CD4-positive, alpha-beta T cell (primary cell): Measurements from ENCODE around the gene QKI. TPM values are rescaled to one million over a fixed set of nuclear protein-coding genes. Genes with fewer than 3 reads are reported as not detected.
A peak's percentile ranks its signal among the peaks of the same experiment; 100 is the strongest.

Source experiments
- ATAC-seq: fragments of 200-7000 bp; cut with Tn5 transposase; one replicate; pipeline ENCODE4 v1.10.0; 2022; ENCODE audit warnings: mild to moderate bottlenecking; ENCODE audit not compliant: poor library complexity
- CTCF ChIA-PET: fragments of 350-600 bp; sonication (Branson Sonifier 250); formaldehyde crosslinking; loops from one replicate; lab custom pipeline; 2021; ENCODE audit warnings: antibody characterized with exemption, inconsistent platforms; lab: Charles Lee
- POLR2A ChIA-PET: fragments of 350-600 bp; sonication (Branson Sonifier 250); formaldehyde crosslinking; loops from one replicate; lab custom pipeline; 2021; ENCODE audit warnings: antibody characterized with exemption, inconsistent platforms; lab: Charles Lee
- DNase-seq, 14 experiments: peaks; one replicate each; pipeline ENCODE4 v3.0.0-alpha.2; 2013 to 2020; ENCODE audit warnings: mixed read lengths in 2 of 14
- H3K27ac ChIP-seq, 2 donors: one replicate each; pipeline versions ENCODE4 v1.5.1 to v1.7.0; 2013; ENCODE audit warnings: low read length in 2 of 2, low read depth in 1 of 2, mild to moderate bottlenecking in 1 of 2
- H3K27me3 ChIP-seq, 2 experiments: 1 replicate in 1 of 2; 2 replicates in 1 of 2; pipeline versions ENCODE4 v1.6.1 to v1.7.0; 2013; ENCODE audit warnings: low read length in 2 of 2, control low read depth in 1 of 2, mild to moderate bottlenecking in 1 of 2, moderate library complexity in 1 of 2; ENCODE audit not compliant: insufficient read depth in 2 of 2, control insufficient read depth in 1 of 2
- H3K36me3 ChIP-seq: one replicate; pipeline ENCODE4 v1.6.1; 2013; ENCODE audit warnings: low read length, control low read depth; ENCODE audit not compliant: insufficient read depth
- H3K4me1 ChIP-seq: one replicate; pipeline ENCODE4 v1.6.1; 2013; ENCODE audit warnings: low read length, control low read depth; ENCODE audit not compliant: insufficient read depth
- H3K4me3 ChIP-seq: one replicate; pipeline ENCODE4 v1.5.1; 2013; ENCODE audit warnings: mild to moderate bottlenecking, low read length, moderate library complexity
- H3K9me3 ChIP-seq, 2 experiments: 1 replicate in 1 of 2; 2 replicates in 1 of 2; pipeline versions ENCODE4 v1.6.1 to v1.7.0; 2013; ENCODE audit warnings: low read length in 2 of 2, mild to moderate bottlenecking in 2 of 2, control low read depth in 1 of 2, moderate library complexity in 1 of 2; ENCODE audit not compliant: control insufficient read depth in 1 of 2, insufficient read depth in 1 of 2
- H3K27ac Mint-ChIP-seq: one replicate; pipeline ENCODE4 v1.8.0; 2020; ENCODE audit warnings: mixed read lengths
- H3K27me3 Mint-ChIP-seq: one replicate; pipeline ENCODE4 v1.8.0; 2021; ENCODE audit warnings: mixed read lengths
- H3K36me3 Mint-ChIP-seq: one replicate; pipeline ENCODE4 v1.8.0; 2021; ENCODE audit warnings: low read depth, mixed read lengths
- H3K4me1 Mint-ChIP-seq: one replicate; pipeline ENCODE4 v1.8.0; 2021; ENCODE audit warnings: low read depth, mixed read lengths
- H3K4me3 Mint-ChIP-seq: one replicate; pipeline ENCODE4 v1.8.0; 2020; ENCODE audit warnings: mild to moderate bottlenecking, mixed read lengths
- H3K9me3 Mint-ChIP-seq: one replicate; pipeline ENCODE4 v1.8.0; 2020; ENCODE audit warnings: mixed read lengths
- CTCF ChIP-seq: fragments of 200-600 bp; IDR thresholded peaks from one replicate; pipeline ENCODE4 v1.8.0; 2022; ENCODE audit warnings: antibody characterized with exemption, mild to moderate bottlenecking
- intact Hi-C, 2 experiments: fragments of 100-400 bp; cut with DNase I in 1 of 2; cut with micrococcal nuclease in 1 of 2; formaldehyde crosslinking; loops; one replicate each; pipeline versions ENCODE4 v1.15.1 to v1.9.0; 2023 to 2025; cut with DNase I, micrococcal nuclease
- total RNA-seq, 174 experiments: library from RNA in 2 of 174; stranded (reverse) in 2 of 174; gene quantifications; one replicate each; pipeline ENCODE4 v1.2.3 and lab custom pipeline; 2021 to 2026

The QKI gene
- total RNA-seq, 2 experiments from 2014 or later: 60.7 to 67.3 TPM

DNA sequence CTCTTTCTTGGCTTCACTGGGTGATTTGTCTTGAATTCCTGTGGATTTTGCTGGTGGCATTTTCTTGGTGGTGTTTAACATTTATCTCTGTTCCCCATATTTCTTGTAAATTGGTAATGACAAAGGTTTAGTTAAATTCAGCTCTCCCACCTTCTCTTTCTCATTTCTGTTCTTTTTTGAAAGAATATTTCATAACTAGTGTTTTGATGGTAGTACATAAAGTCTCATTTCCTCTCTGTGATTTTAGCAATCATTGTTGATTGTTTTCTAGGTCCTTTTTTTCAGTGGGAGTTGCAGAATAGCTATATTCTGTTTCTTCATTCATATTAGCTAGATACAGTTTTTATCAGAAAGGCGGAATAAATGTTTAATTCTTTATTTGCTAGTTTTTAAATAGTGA is 73.1 kb downstream of the QKI start:
- H3K4me3 ChIP-seq: no peak overlapping the region
- peaks cover under 1% of the 10 kb centered on the region for H3K36me3 ChIP-seq
- Mint-ChIP-seq H3K36me3 (peaks cover 4% of the 10 kb centered on the region), H3K4me3 (no peak overlapping the region), H3K27ac (no peak overlapping the region), H3K4me1 (peaks cover 74% of the 10 kb centered on the region), H3K9me3 (no peaks in the 10 kb centered on the region), H3K27me3 (no peaks in the 10 kb centered on the region)
- DNase-seq (no peak), ATAC-seq (no peak)
- H3K27me3 ChIP-seq: no peaks in the 10 kb centered on the region
- intact Hi-C loops: no loop called here
- ChIA-PET POLR2A (no interaction called here), CTCF (interaction anchor here (0.8 kb wide), 1 partner anchor 11 kb away, joined by 3 read pairs; no protein-coding TSS in a partner anchor)
- H3K27ac ChIP-seq: no peak overlapping the region
- H3K9me3 ChIP-seq: no peaks in the 10 kb centered on the region
- no peak for TF ChIP-seq CTCF
- no peaks in the 10 kb centered on the region for H3K4me1 ChIP-seq

- H3K27ac Mint-ChIP-seq: no peak overlapping the region
- no peak for DNase-seq
- intact Hi-C loops: no loop called here
- no peaks in the 10 kb centered on the region for H3K4me1 ChIP-seq
- H3K27ac ChIP-seq: no peak overlapping the region
- H3K9me3 ChIP-seq: no peaks in the 10 kb centered on the region
- H3K4me3 ChIP-seq: no peak overlapping the region
- no peak for ATAC-seq
- ChIA-PET CTCF (interaction anchor here (1.0 kb wide), 1 partner anchor 12 kb away, joined by 4 read pairs; no protein-coding TSS in a partner anchor), POLR2A (no interaction called here)
- no peaks in the 10 kb centered on the region for H3K9me3 Mint-ChIP-seq
- peaks cover 62% of the 10 kb centered on the region for H3K4me1 Mint-ChIP-seq
- H3K4me3 Mint-ChIP-seq: no peak overlapping the region
- no peaks in the 10 kb centered on the region for H3K36me3 ChIP-seq
- H3K36me3 Mint-ChIP-seq: no peaks in the 10 kb centered on the region
- TF ChIP-seq CTCF: no peak
- H3K27me3 ChIP-seq: no peaks in the 10 kb centered on the region
- no peaks in the 10 kb centered on the region for H3K27me3 Mint-ChIP-seq
These were observed 75.1 kb downstream of the QKI start for GRCh38 chr6:163489584-163489983.

GRCh38 chr6:163490826-163491577 is 76.5 kb downstream of the QKI start:
- no peaks in the 10 kb centered on the region for H3K27me3 Mint-ChIP-seq
- DNase-seq (peak in 5 of 14 experiments; percentile 7 to 30 (median 26)), ATAC-seq (peak; percentile 54)
- Histone ChIP-seq H3K36me3 (no peaks in the 10 kb centered on the region), H3K4me1 (no peaks in the 10 kb centered on the region), H3K4me3 (no peak overlapping the region), H3K27ac (peak overlapping the region in 1 of 2 donors; percentile 18), H3K27me3 (no peaks in the 10 kb centered on the region), H3K9me3 (no peaks in the 10 kb centered on the region)
- peak overlapping the region; percentile 42 for H3K4me3 Mint-ChIP-seq
- H3K36me3 Mint-ChIP-seq: no peaks in the 10 kb centered on the region
- no peaks in the 10 kb centered on the region for H3K9me3 Mint-ChIP-seq
- no peak for TF ChIP-seq CTCF
- CTCF ChIA-PET: interaction anchor here (0.8 to 2.1 kb wide), 2 partner anchors 10 to 14 kb away, joined by 4 to 5 read pairs; no protein-coding TSS in a partner anchor
- POLR2A ChIA-PET: interaction anchor here (1.2 kb wide), 1 partner anchor 33 kb away, joined by 3 read pairs; no protein-coding TSS in a partner anchor
- peaks cover 57% of the 10 kb centered on the region for H3K4me1 Mint-ChIP-seq
- H3K27ac Mint-ChIP-seq: peak overlapping the region; percentile 8
- intact Hi-C loops: no loop called here
